HEK293 (cell line): ENCODE results near the gene CALR3.

ENCODE experiments used
- BCL6B ChIP-seq: fragments of 450-650 bp; formaldehyde crosslinking; IDR thresholded peaks from 2 replicates; pipeline ENCODE4 v1.5.1; 2017; ENCODE audit warnings: missing biosample characterization, missing genetic modification characterization
- CTCF ChIP-seq: fragments of 450-650 bp; formaldehyde crosslinking; IDR thresholded peaks from 2 replicates; pipeline ENCODE4 v1.5.1; 2016; ENCODE audit warnings: missing biosample characterization, missing genetic modification characterization
- GLIS1 ChIP-seq: fragments of 450-650 bp; formaldehyde crosslinking; IDR thresholded peaks from 2 replicates; pipeline ENCODE4 v1.5.1; 2016; ENCODE audit warnings: missing biosample characterization, missing genetic modification characterization
- RBAK ChIP-seq: fragments of 450-650 bp; formaldehyde crosslinking; IDR thresholded peaks from 2 replicates; pipeline ENCODE4 v1.5.1; 2016; ENCODE audit warnings: missing biosample characterization, missing genetic modification characterization
- REPIN1 ChIP-seq: fragments of 450-650 bp; formaldehyde crosslinking; IDR thresholded peaks from 2 replicates; pipeline ENCODE4 v1.5.1; 2017; ENCODE audit warnings: missing biosample characterization, missing genetic modification characterization, low read depth
- ZNF138 ChIP-seq: fragments of 450-650 bp; formaldehyde crosslinking; IDR thresholded peaks from 2 replicates; pipeline ENCODE4 v1.5.1; 2016; ENCODE audit warnings: missing biosample characterization, missing genetic modification characterization, borderline replicate concordance
- ZNF184 ChIP-seq: fragments of 450-650 bp; IDR thresholded peaks from 2 replicates; pipeline ENCODE4 v1.5.1; 2018; ENCODE audit warnings: missing biosample characterization, mild to moderate bottlenecking, missing genetic modification characterization
- ZNF48 ChIP-seq: fragments of 450-650 bp; formaldehyde crosslinking; IDR thresholded peaks from 2 replicates; pipeline ENCODE4 v1.5.1; 2016; ENCODE audit warnings: missing biosample characterization, missing genetic modification characterization
- ZNF670 ChIP-seq: fragments of 450-650 bp; formaldehyde crosslinking; IDR thresholded peaks from 2 replicates; pipeline ENCODE4 v1.5.1; 2016; ENCODE audit warnings: missing biosample characterization, missing genetic modification characterization, low read depth
- ZNF768 ChIP-seq: fragments of 450-650 bp; formaldehyde crosslinking; IDR thresholded peaks from 2 replicates; pipeline ENCODE4 v1.5.1; 2018; ENCODE audit warnings: missing biosample characterization, mild to moderate bottlenecking, missing genetic modification characterization
- ZSCAN30 ChIP-seq: fragments of 450-650 bp; IDR thresholded peaks from 2 replicates; pipeline ENCODE4 v1.5.1; 2018; ENCODE audit warnings: missing biosample characterization, mild to moderate bottlenecking, missing genetic modification characterization, moderate library complexity

- TF ChIP-seq RBAK (tag by site-specific recombination) (no peak), ZNF48 (tag by site-specific recombination) (no peak), BCL6B (tag by site-specific recombination) (no peak), ZSCAN30 (tag by site-specific recombination) (no peak), REPIN1 (no peak), GLIS1 (no peak), CTCF (tag by site-specific recombination) (no peak), ZNF184 (tag by site-specific recombination) (no peak), ZNF138 (tag by site-specific recombination) (no peak), ZNF768 (tag by site-specific recombination) (no peak), ZNF670 (tag by site-specific recombination) (no peak)
Observed at GRCh38 chr19:16529466-16530144, 33.6 kb upstream of the CALR3 start.
